Stimulated activated CD8-positive, alpha-beta memory T cell treated with anti-CD3 and anti-CD28 coated beads, Interleukin-2, amount 100 ng/mL, for 1 hour (primary cell): ENCODE data around the gene YJU2.
"Not testable (repeated sequence)": the region's sequence is repeated elsewhere in the genome, so short reads cannot be mapped to it uniquely, and the experiment has no call there.

Experiments
- DNase-seq, 2 donors: peaks; one replicate each; pipeline ENCODE4 v3.0.0-alpha.2; 2020; ENCODE audit warnings: low read depth in 2 of 2

YJU2 gene

DNA sequence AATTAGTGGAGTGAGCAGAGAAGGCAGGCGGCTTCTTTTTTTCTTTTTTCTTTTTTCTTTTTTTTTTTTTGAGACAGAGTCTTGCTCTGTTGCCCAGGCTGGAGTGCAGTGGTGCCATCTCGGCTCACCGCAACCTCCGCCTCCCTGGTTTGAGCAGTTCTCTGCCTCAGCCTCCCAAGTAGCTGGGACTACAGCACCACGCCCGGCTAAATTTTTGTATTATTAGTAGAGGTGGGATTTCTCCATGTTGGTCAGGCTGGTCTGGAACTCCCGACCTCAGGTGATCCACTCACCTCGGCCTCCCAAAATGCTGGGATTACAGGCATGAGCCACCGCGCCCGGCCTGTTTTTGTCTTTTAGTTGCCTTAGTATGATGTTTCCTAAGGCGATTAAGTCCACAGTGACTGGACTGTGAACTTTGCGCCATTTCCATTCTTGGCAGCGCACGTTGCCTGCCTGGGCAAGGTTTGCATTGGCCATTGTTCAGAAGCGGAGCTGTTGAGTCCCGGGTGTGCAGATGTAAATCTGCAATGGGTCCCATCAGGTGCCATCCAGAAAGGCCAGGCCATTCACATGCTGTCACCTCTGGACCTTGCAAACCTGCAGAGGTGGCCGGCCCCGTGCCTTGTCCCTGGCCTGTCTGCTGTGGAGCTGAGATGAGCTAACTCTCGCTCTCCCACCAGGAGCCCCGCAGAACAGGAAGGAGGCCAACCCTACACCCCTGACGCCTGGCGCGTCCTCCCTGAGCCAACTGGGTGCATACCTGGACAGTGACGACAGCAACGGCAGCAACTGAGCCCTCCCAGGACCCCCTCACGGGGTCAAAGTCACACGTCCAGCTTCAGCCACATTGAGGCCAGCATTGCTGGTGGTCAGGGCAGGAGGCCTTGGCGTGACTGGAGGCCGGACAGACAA is 21.3 kb downstream of the YJU2 start:
- no peak for DNase-seq

DNA sequence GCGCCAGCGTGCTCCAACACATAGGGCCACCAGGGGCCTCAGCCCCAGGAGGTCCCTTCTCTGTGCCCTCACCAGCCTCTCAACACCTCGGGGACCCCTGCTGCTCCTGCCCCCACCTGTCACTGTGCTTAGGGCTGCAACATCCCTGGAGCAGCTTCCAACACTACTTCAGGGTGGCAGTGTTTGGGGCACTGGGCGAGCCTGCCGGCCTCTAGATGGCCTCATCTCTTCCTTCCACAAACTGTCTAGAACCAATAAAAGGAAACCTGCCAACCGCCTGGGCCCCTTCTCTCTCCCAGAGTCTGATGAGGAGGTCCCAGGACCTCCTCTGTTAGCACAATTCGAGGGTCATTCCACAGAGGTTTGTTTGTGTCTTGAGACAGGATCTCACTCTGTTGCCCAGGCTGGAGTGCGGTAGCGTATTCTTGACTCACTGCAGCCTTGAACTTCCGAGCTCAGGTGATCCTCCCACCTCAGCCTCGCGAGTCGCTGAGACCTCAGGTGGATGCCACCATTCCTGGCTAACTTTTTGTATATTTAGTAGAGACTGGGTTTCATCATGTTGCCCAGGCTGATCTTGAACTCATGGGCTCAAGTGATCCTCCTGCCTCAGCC is 22.0 kb downstream of the YJU2 start:
- no peak for DNase-seq

DNA sequence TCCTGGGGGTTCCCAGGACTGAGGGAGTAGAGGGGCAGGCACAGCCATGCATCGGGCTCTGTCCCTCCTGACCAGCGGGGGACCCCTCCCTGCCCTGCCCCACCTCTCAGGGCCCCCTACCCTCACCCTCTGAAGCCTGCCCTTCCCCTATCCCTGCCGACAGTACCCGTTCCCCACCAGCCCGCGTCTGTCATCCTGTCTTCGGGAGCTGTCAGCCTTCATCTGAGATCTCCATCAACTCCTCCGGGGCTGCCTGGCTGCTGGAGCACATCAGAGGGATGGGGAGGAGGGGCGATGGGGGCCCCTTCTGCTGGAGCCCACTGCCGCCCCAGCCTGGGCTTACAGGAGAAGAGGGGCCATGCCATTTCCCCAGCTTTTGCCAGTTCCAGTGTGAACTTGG is 26.0 kb downstream of the YJU2 start:
- DNase-seq, result no peak

DNA sequence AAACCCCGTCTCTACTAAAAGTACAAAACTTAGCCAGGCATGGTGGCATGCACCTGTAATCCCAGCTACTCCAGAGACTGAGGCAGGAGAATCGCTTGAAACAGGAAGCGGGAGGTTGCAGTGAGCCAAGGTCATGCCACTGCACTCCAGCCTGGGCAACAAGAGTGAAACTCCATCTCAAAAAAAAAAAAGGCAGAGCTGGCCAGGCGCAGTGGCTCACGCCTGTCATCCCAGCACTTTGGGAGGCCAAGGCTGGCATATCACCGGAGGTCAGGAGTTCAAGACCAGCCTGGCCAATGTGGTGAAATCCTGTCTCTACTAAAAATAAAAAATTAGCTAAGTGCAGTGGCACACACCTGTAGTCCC is 27.4 kb downstream of the YJU2 start:
- DNase-seq, result not testable (repeated sequence)

DNA sequence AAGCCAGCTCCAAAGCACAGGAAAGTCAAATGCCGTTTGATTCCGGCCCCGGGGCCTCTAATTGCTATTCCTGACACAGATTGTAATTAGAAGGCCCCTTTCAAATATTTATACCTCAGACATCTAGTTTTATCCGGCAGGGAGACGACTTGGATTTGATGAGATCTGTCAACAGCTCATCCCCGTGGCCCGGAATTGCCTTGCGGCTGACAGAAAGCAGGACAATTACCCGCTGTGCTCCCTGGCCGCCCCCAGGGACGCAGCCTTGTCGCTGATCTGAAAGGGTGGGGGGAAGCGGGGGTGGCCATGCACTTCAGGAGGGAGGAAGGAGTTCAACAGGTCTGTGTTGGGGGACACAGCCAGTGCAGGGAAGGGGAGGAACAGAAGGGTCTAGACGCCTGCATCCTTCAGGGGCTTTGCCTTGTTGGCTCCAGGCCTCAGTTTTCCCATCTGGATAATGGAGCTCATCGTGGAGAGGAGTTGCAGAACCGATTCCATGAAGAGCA is 30.4 kb downstream of the YJU2 start:
- DNase-seq, result no peak

DNA sequence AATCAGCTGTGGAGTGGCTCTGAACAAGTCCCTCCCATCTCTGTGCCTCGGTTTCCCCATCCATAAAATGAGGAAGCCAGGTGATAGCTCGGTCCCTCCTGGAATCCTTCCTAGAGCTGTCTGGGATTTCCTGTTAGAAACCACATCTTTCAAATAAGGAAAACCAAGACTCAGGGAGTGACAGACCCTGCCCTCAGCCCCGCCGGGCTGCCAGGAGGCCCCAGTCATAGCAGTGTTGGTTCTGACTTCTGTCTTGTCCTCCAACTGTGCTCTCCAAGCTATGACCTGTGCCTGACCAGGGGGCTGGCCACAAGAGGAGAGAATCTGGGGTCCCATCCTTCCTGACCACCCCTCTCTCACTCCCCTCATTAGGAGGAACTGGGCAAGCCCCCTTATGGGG is 31.1 kb downstream of the YJU2 start:
- DNase-seq, result no peak

DNA sequence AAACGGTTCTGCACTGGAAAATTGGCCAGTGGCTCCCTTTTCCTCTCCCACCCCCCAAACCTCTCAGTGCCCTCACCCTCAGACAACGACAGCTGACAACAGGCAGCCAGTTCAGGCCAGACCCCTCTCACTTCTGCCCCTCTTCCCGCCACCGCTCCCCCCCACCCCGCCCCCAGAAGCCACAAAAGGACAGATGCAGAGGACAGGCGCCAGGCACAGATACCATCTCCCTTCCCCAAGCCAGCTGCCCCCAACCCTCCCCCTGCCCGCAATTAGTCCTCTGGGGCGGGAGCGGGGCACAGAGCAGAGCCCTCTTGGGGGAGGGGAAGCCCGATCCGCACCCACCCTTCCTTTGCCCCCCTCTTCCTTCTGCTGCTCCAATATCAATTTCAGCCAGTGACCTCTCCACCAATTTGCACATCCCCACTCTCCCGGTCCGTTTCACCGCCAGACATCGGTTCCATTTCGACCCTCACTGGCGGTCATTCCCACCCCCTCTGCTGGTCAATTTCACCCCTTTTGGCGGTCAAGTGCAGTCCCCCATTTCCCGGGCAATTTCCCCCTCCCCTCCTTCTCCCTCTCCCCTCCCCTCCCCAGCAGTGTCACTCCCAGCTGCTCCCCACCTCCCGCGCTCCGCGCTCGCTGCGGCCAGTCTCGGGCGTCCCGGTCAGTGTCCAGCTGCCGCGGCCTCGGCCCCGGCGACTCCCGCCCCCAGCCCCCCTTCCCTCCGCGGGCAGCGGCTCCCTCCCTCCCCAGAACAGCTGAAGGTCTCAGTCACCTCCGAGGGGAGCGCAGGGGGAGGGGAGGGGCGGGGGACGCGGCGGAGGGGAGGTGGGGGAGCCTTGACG is 31.8 kb downstream of the YJU2 start, which contains the start of gene SHD:
Gene SHD (plus strand): TSS at position 848 of the 848 bp plus-strand sequence. CDS start 798 bp downstream, outside the sequence.
- no peak for DNase-seq

DNA sequence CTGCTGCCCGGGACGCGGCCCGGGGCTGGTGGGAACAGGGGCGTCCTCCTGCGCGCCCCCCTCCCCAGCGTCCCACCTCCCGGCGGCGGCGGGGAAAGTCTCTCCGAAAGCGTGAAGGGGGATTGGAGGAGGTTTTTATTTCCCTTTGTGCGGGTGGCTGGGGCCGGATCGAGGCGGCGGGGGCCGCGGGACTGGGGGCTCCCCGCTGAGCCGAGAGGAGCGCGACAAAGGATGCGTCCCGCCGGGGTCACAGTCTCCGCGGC is 32.3 kb downstream of the YJU2 start:
- no peak for DNase-seq

DNA sequence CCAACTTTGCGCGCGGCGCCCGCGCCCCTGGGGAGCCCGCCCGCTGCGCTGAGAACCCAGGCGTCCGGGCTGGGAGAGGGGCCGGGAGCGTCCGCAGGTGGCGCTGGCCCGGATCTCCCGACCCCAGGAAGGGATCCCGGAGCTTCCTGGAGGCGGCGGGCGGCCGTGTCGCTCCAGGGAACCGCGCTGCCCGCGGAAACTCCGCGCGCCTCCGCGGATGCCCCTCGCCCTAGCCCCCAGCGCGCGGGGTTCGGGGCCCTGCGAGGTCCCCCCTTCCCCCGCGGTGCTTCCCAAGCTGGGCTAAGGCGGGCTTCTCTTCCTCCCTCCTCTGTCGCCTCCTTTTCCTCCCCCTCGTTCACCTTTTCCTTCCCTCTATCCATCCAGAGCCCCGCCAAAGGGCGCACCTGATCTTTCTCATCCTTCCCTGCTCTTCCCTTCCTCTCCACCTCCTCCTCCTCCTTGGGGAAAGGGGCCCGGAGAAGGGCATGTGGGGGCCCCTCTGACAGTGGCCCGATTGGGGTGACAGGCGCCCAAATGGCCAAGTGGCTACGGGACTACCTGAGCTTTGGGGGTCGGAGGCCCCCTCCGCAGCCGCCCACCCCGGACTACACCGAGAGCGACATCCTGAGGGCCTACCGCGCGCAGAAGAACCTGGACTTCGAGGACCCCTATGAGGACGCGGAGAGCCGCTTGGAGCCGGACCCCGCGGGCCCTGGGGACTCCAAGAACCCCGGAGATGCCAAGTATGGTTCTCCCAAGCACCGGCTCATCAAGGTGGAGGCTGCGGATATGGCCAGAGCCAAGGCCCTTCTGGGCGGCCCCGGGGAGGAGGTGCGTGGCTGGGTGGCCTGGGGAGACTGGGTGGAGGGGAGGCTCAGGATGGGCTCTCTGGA is 32.9 kb downstream of the YJU2 start:
- no peak for DNase-seq

DNA sequence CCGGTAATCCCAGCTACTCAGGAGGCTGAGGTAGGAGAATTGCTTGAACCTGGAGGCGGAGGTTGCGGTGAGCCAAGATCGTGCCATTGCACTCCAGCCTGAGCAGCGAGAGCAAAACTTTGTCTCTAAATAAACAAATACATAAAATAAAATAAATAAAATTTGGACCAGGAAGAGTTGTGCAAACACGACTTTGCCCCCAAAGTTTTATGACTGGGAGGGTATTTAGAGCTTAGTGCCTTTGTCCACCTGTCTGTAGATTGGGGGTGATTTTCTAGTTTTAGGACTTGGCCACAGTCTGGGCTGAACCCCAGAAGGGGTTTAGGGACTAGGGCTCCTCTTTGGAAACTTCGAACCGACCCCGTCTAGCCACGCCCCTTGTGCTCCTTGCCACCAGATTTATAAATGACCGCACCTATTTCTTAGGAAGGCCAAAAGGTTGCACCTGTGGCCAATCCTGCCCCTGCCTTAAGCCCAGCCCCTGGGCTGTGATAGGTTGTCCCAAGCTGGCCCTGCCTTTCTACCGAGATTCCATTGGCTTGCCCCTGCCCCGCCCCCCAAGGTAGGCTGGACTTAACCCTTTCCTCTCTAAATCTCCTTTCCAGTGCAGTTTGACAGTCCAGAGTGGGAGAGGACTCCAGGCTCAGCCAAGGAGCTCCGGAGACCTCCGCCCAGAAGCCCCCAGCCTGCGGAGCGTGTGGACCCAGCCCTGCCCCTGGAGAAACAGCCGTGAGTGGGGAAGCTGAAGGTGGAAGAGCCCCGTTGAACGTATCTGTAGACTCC is 37.5 kb downstream of the YJU2 start:
- DNase-seq, result no peak

DNA sequence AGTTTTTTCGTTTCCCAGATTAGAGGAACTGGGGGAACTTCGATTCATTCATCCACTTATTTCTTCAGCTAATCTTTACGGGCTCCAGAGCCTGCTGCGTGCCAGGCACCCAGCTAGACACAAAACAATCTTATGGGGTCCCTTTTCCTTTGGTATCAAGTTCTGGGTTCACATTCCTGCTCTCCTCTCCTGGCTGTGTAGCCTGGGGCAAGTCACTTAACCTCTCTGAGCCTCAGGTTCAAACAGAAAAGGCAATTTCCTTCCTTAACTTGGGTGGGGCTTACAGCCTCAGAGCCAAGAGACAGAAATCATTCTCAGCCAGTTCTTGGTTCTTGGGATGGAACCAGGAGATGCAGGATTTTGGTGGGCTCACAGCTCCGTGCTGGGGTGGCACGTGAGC is 38.1 kb downstream of the YJU2 start:
- DNase-seq, result no peak

DNA sequence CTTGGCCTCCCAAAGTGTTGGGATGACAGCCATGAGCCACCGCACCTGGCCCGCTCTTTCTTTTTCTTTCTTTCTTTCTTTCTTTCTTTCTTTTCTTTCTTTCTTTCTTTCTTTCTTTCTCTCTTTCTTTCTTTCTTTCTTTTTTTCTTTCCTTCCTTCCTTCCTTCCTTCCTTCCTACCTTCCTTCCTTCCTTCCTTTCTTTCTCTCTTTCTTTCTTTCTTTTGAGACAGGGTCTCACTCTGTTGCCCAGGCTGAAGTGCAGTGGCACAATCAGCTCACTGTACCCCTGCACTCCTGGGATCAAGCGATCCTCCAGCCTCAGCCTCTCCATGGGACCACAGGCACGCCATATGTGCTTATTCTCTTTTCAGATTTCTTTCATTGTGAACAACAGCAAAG is 39.3 kb downstream of the YJU2 start:
- DNase-seq, result not testable (repeated sequence)

DNA sequence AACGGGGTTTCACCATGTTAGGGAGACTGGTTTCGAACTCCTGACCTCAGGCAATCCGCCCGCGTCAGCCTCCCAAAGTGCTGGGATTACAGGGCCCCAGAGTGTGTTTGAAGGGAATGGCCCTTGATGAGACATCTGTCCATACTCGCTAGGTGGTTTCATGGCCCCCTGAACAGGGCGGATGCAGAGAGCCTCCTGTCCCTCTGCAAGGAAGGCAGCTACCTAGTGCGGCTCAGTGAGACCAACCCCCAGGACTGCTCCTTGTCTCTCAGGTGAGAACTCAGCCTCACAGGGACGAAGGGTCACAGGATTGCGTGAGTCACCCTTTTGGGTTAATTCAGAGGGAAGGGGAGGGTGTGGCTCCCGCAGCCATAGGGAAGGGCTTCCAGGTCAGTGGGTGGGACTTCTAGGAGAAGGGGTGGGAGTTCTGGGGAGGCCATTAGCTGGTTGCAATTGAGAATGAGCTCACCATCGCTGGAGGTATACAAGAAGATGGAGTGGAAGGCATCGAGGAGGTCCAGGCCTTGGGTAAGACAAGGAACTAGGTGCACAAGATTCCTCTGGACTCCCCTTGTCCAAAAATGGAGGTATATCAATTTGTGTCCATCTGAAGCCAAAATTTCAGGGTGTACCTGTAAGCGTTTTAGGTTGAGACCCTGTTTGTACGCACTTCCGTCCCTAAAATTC is 41.4 kb downstream of the YJU2 start:
- DNase-seq, result no peak

DNA sequence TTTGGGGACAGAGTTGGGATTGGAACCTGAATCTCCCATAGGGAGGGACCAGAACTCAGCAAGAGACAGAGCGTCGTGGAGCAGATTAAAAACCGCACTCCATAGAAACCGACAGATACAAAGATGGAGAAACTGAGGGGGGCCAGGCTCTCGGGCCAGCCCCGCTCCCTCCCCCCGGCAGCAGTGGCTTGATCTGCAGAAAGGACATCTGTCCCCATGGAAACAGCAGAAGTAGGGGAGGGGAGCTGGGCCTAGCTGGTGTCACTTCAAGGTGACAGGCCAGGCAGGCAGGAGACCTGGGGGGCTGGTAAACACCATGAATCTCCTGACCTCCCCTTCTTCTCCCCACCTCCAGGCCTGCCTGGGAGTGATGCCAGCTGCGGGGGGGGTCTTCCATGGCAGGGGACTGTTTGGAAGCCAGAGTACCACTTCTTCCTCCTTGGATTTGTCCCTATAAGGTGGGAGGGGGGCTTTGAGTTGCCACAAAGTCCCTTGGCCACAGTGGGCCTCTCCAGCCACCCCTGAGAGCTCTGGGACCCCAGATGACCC is 44.4 kb downstream of the YJU2 start:
- no peak for DNase-seq

DNA sequence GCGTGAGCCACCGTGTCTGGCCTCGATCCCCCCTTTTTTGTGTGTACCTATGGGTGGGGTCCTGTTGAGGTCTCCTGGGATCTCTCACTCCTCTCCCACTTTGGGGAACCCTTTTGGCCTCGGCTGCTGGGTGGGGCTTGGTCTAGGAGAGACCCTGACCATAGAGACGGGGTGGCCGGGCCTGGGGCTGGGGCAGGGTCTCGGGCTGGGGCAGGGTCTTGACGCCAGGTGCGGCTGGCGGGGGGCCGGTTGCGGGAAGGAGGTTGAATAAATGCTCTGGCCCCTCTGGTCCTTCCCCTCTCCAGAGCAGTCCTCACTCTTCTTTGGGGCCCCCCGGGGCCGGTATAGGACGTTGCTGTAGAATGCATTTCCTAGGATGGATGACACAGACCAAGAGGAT is 45.6 kb downstream of the YJU2 start:
- no peak for DNase-seq

DNA sequence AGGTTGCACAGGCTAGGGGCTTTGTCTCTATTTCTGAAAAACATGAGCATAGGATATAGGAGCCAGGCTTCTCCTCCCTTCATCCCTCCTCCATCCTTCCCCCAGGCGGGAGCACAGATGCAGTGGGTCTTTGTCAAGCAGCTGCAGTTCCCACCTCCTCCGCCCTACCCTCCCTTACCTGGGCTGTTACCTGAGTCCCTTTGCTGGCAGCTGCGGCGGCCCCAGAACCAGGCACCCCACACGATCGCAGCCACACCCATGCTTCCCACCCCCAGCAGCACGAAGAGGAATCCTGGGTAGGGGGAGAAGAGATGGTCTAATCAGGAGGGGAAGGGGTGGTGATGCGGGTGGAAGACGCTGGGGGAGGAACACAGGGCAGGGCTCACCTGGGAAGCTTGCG is 47.5 kb downstream of the YJU2 start:
- no peak for DNase-seq

DNA sequence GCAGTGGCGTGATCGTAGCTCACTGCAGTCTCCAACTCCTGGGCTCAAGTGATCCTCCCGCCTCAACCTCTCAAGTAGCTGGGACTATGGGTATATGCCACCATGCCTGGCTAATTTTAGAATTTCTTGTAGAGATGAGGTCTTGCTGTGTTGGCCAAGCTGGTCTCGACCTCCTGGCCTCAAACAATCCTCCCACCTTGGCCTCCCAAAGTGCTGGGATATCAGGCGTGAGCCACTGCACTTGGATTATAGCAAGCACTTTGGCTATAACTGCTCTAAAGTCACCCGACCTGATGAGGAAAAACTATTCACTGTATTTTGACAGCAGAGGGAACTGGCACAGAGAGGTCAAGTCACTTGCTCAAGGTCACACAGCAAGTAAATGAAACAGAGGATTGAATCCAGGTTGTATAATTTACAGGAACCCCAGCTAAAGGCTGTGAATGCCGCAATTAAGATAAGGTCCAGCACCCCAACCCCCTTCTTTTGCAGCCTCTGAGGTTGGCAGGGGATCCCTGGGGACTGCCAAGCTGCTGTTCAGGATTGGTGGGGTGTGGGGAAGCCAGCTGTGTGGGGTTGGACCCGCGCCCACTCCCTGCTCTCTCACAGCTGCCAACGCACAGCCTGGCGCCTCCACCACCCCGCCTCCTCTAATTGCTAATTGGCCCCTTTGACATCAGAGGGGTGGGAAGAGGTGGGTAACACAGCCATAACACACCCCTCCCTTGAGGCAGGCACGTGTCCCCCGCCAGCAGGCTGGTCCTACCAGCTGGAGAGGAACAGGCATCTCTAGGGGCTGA is 49.3 kb downstream of the YJU2 start:
- no peak for DNase-seq

DNA sequence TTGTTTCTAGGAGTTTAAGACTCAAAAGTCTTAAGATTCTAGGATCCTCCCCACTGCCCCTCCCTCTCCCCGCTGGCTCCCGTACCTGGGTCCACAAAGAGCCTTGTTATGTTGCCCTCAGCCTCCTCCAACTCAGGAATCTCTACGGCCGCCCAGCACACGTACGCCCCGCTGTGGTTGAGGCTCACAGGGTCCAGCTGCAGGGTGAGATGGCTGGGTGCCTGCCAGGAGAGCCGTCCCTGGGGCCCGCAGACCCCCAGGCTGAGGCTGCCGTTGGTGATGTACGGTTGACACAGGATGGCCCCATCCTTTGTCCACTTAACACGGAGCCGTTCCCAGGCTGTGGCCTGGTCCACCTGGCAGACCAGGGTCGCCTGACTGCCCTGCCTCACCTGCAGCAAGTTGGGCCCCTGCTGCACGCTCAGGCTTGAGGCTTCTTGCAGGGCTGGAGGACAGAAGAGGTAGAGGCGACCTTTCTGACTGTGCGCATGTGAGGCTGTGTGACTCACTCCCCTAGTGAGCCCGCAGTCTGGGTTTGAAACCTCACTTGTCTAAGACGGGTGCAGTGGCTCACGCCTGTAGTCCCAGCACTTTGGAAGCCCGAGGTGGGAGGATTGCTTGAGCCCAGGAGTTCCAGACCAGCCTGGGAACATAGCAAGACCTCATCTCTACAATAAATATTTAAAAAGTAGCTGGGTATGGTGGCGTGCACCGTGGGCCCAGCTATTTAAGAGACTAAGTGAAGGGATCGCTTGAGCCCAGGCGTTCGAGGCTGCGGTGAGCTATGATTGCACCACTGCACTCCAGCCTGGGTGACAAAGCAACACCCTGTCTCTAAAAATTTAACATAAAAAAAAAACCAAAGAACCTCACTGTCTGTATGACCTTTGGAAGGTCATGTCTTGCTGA is 51.3 kb downstream of the YJU2 start:
- DNase-seq, result no peak
